SU-DHL-6 (cell line): ENCODE data around the gene DOCK9.

Experiments
- H2AFZ ChIP-seq: fragments of 200-600 bp; sonication (generic); 2 replicates; pipeline ENCODE4 v1.6.1; 2014; ENCODE audit warnings: low read depth, mild to moderate bottlenecking, moderate library complexity, mixed read lengths, antibody characterized with exemption, low read length; ENCODE audit not compliant: severe bottlenecking
- H3F3A ChIP-seq: fragments of 200-600 bp; shearing (Covaris generic); 2 replicates; pipeline ENCODE4 v1.6.0; 2016; ENCODE audit warnings: antibody characterized with exemption, mild to moderate bottlenecking; ENCODE audit not compliant: insufficient read depth
- H3K27ac ChIP-seq: fragments of 200-600 bp; sonication (generic); 2 replicates; pipeline ENCODE4 v1.5.1; 2016; ENCODE audit warnings: low read depth, mild to moderate bottlenecking, low read length, moderate library complexity, mixed read lengths
- H3K27me3 ChIP-seq: fragments of 200-600 bp; sonication (generic), shearing (Covaris generic); 2 replicates; pipeline ENCODE4 v1.6.0; 2014; ENCODE audit warnings: mild to moderate bottlenecking, low read length
- H3K36me3 ChIP-seq: fragments of 200-600 bp; sonication (generic); 2 replicates; pipeline ENCODE4 v1.6.1; 2014; ENCODE audit warnings: mild to moderate bottlenecking, low read length, mixed read lengths
- H3K4me2 ChIP-seq: fragments of 300-600, 200-600 bp; shearing (Covaris generic), sonication (generic); 2 replicates; pipeline ENCODE4 v1.6.0; 2014; ENCODE audit warnings: low read length, low read depth, mild to moderate bottlenecking; ENCODE audit not compliant: poor library complexity, severe bottlenecking
- H3K4me3 ChIP-seq: fragments of 200-600 bp; sonication (generic); 2 replicates; pipeline ENCODE4 v1.5.1; 2014; ENCODE audit warnings: antibody characterized with exemption, low read length, mild to moderate bottlenecking, mixed read lengths; ENCODE audit not compliant: insufficient read depth, poor library complexity, severe bottlenecking
- H3K79me2 ChIP-seq: fragments of 200-600 bp; sonication (generic); 2 replicates; pipeline ENCODE4 v1.6.1; 2014; ENCODE audit warnings: mild to moderate bottlenecking, low read length, moderate library complexity; ENCODE audit not compliant: insufficient read depth
- H3K9ac ChIP-seq: fragments of 200-600 bp; sonication (generic); 2 replicates; pipeline ENCODE4 v1.7.0; 2014; ENCODE audit warnings: mild to moderate bottlenecking, low read length
- H3K9me2 ChIP-seq: fragments of 200-600 bp; sonication (generic); replicated peaks from 2 replicates; pipeline ENCODE4 v1.6.1; 2014; ENCODE audit warnings: low read length; ENCODE audit not compliant: insufficient read depth
- H3K9me3 ChIP-seq: fragments of 200-600 bp; sonication (generic); 2 replicates; pipeline ENCODE4 v1.6.1; 2014; ENCODE audit warnings: low read length, mixed read lengths; ENCODE audit not compliant: insufficient read depth
- H4K20me1 ChIP-seq: fragments of 200-600 bp; sonication (generic); 2 replicates; pipeline ENCODE4 v1.6.1; 2014; ENCODE audit warnings: low read depth, mild to moderate bottlenecking, antibody characterized with exemption, low read length, moderate library complexity, mixed read lengths
- EZH2phosphoT487 ChIP-seq: fragments of 200-600 bp; sonication (generic), shearing (Covaris generic); conservative IDR thresholded peaks from 2 replicates; pipeline ENCODE4 v1.6.1; 2018; ENCODE audit warnings: mild to moderate bottlenecking, antibody characterized with exemption, low read length, moderate library complexity, mixed read lengths
- TF ChIP-seq, protein P1 (sequence below): fragments of 200-600 bp; sonication (generic); IDR thresholded peaks from one replicate; pipeline ENCODE4 v1.5.1; 2017; ENCODE audit warnings: antibody characterized with exemption, mild to moderate bottlenecking, low read length, moderate library complexity; ENCODE audit not compliant: insufficient read depth, poor library complexity, severe bottlenecking

DOCK9 gene

DNA sequence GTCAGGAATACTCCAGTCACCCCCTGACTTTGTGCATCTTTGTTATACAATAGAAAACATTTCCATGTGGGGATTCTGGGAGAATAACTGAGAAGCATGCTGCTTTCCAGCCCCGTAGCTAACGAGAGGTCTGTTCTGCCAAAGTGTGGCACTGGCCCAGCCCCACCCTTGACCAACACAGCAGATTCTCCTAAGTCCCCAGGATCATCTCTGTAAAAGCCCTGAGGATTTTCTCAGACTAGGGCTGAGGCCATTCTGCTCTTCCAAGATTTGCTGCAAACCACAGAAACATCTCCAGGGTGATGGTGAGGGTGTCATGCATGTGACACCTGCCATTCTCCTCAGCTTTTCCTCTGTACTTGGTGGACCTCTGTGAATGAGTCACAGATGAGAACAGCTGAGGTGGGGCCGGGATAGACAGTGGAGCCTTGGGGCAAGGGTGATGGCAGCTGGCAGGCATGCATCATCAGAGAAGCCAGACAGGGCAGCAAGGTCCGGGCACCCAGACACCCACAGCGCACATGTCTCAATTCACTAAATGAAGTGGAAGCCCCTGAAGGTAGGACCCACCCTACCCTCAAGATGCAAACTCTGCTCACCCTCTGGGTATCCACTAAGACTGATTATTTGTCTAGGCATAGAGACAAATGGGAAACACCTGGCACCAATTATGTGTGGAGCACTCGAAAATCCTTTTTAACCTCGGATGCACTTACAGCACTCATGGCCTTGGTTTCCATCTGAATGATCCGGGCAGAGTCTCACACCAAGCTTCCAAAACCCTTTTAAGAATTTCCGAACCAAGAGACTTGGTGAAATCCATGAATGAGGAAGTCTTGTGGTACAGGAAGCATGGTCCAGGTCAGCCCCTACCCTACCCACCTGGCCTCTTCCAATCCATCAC, 20.1 kb upstream of the DOCK9 start:
- Histone ChIP-seq H3K79me2 (no peaks in the 10 kb centered on the region), H3F3A (no peaks in the 10 kb centered on the region), H3K36me3 (no peaks in the 10 kb centered on the region), H3K9me2 (no peaks in the 10 kb centered on the region), H2AFZ (no peak overlapping the region), H3K4me3 (no peak overlapping the region), H3K9ac (no peak overlapping the region), H3K27ac (no peak overlapping the region), H4K20me1 (no peaks in the 10 kb centered on the region), H3K9me3 (no peaks in the 10 kb centered on the region), H3K27me3 (no peaks in the 10 kb centered on the region), H3K4me2 (no peak overlapping the region)
- TF ChIP-seq, protein P1, sequence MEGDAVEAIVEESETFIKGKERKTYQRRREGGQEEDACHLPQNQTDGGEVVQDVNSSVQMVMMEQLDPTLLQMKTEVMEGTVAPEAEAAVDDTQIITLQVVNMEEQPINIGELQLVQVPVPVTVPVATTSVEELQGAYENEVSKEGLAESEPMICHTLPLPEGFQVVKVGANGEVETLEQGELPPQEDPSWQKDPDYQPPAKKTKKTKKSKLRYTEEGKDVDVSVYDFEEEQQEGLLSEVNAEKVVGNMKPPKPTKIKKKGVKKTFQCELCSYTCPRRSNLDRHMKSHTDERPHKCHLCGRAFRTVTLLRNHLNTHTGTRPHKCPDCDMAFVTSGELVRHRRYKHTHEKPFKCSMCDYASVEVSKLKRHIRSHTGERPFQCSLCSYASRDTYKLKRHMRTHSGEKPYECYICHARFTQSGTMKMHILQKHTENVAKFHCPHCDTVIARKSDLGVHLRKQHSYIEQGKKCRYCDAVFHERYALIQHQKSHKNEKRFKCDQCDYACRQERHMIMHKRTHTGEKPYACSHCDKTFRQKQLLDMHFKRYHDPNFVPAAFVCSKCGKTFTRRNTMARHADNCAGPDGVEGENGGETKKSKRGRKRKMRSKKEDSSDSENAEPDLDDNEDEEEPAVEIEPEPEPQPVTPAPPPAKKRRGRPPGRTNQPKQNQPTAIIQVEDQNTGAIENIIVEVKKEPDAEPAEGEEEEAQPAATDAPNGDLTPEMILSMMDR, result no peak
- no peak for TF ChIP-seq EZH2phosphoT487

DNA sequence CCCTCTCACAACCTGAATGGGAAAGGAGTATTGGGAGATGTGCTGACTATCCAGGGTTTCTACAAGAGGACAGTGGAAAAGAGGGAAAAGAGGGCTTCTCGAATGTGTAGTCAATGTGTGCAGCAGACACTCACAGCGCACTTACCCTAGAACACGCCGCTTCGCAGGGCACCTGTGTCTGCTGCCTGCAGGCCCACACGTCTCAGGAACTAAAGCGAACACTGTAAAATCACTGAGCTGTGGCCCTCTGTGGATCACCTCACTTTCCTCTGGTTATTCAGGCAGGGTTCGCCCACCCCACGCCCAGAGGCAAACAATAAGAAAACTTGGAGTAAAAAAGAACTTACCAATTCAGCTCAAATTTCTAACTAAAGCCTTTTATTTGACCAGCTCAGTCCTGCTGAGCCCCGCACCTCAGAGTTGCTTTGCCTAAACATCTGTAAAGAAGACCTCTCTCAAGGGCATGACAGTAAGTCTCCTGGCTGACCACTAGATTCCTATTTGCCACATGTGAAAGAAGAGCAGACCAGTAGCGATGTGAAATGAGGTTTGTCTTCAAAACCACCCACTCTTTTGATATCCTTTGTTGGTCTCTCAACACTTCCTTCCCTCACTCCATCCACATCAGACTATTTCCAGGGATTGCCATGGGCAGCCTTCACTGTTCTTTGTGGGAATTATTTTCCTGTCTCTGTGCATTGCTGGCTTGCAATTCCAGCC, 19.3 kb upstream of the DOCK9 start:
- H4K20me1 ChIP-seq, result no peaks in the 10 kb centered on the region

DNA sequence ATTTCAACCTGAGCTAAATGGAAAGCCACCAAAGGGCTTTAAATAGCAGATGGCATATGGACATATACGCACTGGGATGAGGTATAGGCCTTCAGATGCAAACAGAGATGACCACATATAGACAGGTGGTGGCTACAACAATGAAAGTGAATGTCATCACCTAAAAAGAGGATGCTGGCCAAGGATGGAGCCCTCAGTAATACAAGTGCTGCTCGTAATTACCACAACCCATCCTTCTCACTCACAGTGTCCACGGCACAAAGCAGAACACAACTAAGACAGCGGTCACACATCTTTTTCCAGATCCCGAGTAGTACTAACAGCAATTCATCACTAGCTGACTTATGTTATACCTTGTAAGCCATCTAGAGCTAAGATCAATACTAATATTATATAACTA, 18.2 kb upstream of the DOCK9 start:
- Histone ChIP-seq H3F3A (no peaks in the 10 kb centered on the region), H3K4me3 (no peak overlapping the region), H3K9ac (no peak overlapping the region), H3K9me2 (no peaks in the 10 kb centered on the region), H3K36me3 (no peaks in the 10 kb centered on the region), H4K20me1 (no peaks in the 10 kb centered on the region), H3K79me2 (no peaks in the 10 kb centered on the region), H3K27me3 (no peaks in the 10 kb centered on the region), H2AFZ (no peak overlapping the region), H3K27ac (no peak overlapping the region), H3K4me2 (no peak overlapping the region), H3K9me3 (no peaks in the 10 kb centered on the region)
- no peak for TF ChIP-seq EZH2phosphoT487
- TF ChIP-seq, protein P1, result no peak

More for the DNA sequence above, 19.3 kb upstream of the DOCK9 start:
- Histone ChIP-seq H3F3A (no peaks in the 10 kb centered on the region), H3K79me2 (no peaks in the 10 kb centered on the region), H3K4me3 (no peak overlapping the region), H3K4me2 (no peak overlapping the region), H3K27me3 (no peaks in the 10 kb centered on the region), H3K27ac (no peak overlapping the region), H3K9me2 (no peaks in the 10 kb centered on the region), H3K36me3 (no peaks in the 10 kb centered on the region), H2AFZ (no peak overlapping the region), H3K9me3 (no peaks in the 10 kb centered on the region), H3K9ac (no peak overlapping the region)
- TF ChIP-seq, protein P1, result no peak
- TF ChIP-seq EZH2phosphoT487, result no peak
